Measurements from ENCODE around the gene U2AF1L4. TPM values are rescaled to one million over a fixed set of nuclear protein-coding genes. Genes with fewer than 3 reads are reported as not detected.
"Not testable (repeated sequence)": the region's sequence is repeated elsewhere in the genome, so short reads cannot be mapped to it uniquely, and the experiment has no call there.

The U2AF1L4 gene
- total RNA-seq, 1 donor from 2014 or later = 8.7 TPM

DNA sequence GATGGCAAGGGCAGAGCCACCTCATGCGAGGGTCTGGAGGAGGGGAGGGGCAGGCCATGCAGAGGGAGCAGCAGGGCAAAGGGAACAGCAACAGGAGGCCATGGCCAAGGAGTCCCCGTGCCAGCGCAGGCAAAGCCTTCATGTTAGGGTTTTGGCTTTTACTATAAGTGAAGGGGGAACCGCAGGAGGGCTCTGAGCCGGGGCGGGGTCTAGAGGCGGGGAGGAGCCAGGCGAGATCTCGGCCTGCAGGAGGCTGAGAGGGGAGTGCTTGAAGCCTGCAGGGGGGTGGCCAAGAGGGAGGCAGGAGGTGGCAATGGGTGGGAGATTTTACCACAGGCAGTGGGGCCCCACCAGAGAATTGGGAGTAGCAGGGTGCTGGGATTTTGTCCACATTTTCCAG is 36.4 kb upstream of the U2AF1L4 start:
- no peak for DNase-seq (ENCODE audit: extremely low read depth, low read depth, low spot score)

GRCh38 chr19:35780717-35781116 is 35.5 kb upstream of the U2AF1L4 start:
- no peak for DNase-seq (ENCODE audit: extremely low read depth, low read depth, low spot score)

- no peak for DNase-seq (ENCODE audit: extremely low read depth, low read depth, low spot score)
These were observed 34.8 kb upstream of the U2AF1L4 start for GRCh38 chr19:35780058-35780457.

DNA sequence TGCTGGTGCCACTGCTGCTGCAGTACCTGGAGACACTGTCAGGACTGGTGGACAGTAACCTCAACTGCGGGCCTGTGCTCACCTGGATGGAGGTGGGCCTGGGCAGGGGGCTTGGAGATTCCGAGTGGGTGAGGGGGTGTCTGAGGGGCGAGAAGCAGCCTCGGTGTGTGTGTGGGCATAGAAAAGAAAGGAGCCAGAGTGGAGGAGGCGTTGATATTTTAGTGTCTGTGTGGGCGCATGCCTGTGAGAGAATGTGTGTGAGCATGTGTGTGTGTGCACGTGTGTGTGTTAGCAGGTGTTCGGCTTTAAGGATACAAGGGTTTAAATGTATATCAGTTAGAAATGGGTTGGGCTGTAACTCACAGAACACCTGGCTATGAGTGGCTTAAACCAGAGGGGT is 33.8 kb upstream of the U2AF1L4 start:
- no peak for DNase-seq (ENCODE audit: extremely low read depth, low read depth, low spot score)

GRCh38 chr19:35777961-35778360 is 32.7 kb upstream of the U2AF1L4 start:
- no peak for DNase-seq (ENCODE audit: extremely low read depth, low read depth, low spot score)

DNA sequence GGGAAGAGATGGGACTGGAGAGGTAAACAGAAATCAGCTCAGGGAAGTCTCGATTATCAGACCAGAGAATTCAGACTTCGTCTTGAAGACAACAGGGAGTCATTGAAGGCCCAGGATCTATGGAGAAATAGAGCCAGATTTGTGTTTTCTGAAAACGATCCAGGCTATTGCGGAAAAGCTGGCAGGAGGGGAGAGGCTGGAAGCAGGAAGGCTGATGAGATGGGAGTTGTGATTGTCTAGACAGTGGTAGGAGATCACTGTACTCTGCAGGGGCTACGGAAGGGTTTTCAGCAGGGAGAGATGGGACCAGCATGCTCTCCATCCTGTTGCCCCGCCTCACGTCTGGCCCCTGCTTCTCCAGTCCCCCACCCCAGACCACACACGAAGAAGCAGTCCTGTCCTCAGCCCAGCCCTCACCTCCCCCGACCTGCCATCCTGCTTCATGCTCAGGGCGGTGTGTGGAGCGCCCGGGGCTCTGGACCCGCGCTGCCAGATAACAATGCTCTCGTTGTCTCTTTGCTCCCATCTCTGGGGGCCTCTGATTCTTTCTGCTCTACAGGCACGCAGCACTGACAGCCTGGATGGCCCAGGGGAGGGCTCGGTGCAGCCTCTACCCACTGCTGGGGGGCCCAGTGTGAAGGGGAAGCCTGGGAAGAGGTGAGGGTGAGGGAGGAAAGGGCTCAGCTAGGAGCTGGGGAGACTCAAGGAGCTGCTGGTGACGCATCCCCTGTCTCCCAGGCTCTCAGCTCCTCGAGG is 32.0 kb upstream of the U2AF1L4 start:
- DNase-seq (ENCODE audit: extremely low read depth, low read depth, low spot score) = no peak

DNA sequence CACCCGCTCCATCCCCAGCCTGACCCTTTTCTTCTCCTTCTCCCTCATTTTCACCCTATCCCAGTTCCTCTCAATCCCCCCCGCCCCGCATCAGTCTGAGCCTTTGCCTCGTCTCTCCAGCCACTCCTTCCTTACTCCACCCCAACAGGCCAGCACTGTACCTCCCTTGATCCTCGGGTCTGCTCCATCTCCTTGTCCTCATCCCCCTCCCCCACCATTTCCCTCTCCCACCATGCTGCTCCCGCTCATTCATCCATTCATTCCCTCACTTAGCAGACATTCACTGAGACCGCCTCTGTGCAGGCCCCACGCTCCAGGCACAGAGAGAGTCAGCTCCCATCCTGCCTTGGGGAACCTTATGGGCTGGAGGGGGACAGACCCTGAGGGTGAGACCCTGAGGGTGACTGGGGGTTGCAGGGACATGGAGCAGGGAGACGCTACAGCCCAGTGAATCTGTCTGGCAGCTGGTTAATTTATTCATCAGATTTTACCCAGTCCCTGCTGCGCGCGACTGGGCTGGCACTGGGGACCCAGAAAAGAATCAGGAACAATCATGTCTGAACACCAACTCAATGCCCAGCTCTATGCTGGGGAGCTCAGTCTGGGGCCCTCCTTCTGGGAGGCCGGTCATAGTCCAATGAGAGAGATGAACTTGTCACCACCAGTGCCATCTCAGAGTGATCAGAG is 31.0 kb upstream of the U2AF1L4 start:
- no peak for DNase-seq (ENCODE audit: extremely low read depth, low read depth, low spot score)

DNA sequence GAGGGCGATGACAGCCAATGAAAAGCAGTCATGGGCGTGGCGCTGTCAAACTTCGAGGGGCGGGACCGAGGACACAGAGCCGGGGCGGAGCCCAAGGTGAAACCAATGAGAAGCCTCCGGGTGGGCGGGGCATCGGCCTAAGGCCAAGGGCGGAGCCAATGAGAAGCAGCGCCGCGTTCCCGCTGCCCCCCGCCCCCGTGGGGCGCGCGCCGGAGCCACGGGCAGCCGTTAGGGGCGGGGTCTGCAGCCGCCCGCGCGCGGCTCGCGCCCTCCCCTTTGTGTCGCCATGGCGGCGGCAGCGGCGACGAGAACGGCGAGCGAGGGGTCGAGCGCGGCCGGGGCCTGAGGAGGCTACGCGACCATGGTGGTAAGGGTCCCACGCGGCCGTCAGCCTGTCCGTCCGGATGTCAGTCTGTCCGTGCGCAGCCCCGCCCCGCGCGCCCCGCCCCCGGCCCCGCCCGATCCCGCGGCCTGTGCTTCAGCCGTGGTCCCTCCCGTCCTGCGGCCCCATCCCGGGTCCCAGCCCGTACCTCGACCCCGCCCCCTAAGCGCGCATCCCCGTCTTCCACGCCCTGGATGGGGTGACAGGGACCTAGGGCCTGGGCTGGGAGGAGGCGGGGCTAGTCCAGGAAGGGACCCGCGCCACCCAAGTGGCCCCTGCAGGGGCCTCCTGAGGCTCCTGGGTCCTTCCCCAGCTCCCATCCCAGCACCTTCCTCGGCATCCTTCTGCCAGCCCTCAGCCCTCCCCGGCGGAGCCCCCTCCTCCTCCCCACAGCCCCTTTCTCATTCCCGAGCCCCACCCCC is 30.3 kb upstream of the U2AF1L4 start, which contains the start of gene ARHGAP33:
Gene ARHGAP33, plus strand, starts transcription at position 267 of the 804 bp plus-strand sequence. Its CDS starts 95 bp downstream, at position 362.
- DNase-seq (ENCODE audit: extremely low read depth, low read depth, low spot score) = peak; percentile 80

- DNase-seq (ENCODE audit: extremely low read depth, low read depth, low spot score) = no peak
These were observed 29.8 kb upstream of the U2AF1L4 start for GRCh38 chr19:35775046-35775297.

DNA sequence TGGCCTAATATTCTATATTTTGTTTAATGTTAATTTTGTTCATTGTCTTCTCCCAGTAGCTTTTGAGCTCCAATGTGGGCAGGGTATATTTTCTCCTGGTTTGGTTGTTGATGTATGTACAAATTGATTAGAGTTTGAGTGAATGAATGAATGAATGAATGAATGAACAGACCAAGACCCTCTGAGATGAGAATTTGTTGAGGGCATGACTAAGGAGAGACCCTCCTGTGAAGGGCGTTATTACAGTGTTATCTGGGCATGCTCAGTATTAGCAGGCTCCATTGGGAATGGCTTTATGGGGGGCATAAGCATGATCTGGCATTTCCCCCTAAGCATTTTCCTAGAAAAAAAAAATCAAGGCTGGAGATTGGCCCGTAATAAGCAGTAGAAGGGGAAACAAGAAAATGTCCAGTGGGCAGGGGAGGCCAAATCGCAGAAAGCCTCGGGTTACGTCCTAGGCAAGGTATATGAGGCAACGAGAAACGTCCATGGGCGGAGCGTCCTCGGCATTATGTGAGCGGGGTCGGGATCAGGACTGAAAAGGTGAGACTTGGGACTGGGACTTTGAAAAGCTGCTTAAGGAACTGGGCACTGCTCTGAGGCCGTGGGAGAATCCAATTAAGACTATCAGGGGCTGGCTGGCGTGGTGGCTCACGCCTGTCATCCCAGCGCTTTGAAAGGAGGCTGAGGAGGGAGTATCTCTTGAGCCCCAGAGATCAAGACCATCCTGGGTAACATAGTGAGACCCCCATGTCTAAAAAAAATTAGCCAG is 29.2 kb upstream of the U2AF1L4 start:
- DNase-seq (ENCODE audit: extremely low read depth, low read depth, low spot score) = no peak

DNA sequence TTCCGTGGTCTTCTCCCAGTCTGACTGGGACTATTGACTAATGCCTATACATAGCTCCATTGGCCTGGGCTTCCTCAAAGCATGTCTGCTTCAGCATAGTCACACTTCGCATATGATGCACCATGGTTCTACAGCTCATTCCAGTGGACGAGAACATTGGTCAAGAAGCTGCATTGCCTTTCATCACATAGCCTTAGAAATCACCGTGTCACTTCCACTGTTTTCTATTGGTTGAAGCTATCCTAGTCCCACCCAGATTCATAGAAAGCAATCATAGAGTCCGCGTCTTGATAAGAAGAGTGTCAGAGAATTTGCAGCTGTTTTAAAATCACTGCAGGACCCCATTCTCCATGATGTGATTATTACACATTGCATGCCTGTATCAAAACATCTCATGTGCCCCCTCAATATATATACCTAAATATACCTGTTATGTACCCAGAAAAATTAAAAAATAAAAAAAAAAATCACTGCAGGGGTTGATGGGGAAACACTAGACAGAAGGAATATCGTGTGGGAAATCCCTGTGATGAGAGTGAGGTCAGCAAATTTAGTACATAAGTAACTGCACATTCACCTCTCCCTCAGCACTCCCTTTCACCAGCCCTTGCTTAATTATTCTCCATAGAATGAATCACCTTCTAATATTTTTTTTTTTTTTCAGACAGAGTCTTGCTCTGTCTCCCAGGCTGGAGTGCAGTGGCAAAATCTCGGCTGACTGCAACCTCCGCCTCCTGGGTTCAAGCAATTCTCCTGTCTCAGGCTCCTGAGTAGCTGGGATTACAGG is 28.0 kb upstream of the U2AF1L4 start:
- no peak for DNase-seq (ENCODE audit: extremely low read depth, low read depth, low spot score)

GRCh38 chr19:35772362-35772761 is 27.1 kb upstream of the U2AF1L4 start:
- DNase-seq (ENCODE audit: extremely low read depth, low read depth, low spot score) = not testable (repeated sequence)

DNA sequence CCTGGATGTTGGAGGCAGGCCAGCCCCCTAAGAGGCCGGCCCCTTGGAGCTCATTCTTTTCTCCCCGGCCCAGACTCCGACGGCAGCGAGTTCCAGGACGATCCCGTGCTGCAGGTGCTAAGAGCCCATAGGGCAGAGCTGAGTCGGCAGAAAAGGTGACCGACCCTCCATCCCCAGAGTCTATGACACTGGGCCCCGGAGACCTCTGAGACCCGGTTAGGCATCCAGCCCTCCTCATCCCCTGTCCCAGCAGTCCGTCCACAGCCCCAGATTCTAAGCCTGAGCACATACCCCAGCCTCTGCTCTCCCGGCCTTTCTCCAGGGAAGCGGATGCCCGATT is 22.8 kb upstream of the U2AF1L4 start:
- DNase-seq (ENCODE audit: extremely low read depth, low read depth, low spot score) = no peak

GRCh38 chr19:35767288-35768081 is 22.3 kb upstream of the U2AF1L4 start:
- DNase-seq (ENCODE audit: extremely low read depth, low read depth, low spot score) = no peak

DNA sequence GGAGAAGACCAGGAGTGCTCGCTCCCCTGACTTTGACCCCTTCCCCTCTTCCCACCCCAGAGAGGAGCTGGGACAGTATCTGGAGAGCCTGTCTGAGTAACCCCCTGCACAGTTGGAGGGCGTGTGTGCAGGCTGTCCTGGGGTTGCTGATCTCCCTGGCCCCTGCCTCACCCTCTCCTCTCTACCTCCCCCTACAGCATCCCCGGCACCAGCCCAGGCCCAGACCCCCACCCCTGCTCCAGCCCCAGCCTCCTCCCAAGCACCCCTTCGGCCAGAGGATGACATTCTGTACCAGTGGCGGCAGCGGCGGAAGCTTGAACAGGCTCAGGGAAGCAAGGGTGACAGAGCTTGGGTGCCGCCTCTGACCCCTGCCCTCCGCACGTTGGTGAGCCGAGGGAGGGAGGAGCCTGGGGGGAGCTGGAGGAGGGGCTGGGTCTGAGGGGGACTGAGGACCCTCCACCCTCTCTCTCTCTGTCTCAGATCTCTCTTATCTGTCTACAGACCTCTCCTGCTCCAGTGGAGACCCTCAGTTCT is 21.4 kb upstream of the U2AF1L4 start:
- no peak for DNase-seq (ENCODE audit: extremely low read depth, low read depth, low spot score)

DNA sequence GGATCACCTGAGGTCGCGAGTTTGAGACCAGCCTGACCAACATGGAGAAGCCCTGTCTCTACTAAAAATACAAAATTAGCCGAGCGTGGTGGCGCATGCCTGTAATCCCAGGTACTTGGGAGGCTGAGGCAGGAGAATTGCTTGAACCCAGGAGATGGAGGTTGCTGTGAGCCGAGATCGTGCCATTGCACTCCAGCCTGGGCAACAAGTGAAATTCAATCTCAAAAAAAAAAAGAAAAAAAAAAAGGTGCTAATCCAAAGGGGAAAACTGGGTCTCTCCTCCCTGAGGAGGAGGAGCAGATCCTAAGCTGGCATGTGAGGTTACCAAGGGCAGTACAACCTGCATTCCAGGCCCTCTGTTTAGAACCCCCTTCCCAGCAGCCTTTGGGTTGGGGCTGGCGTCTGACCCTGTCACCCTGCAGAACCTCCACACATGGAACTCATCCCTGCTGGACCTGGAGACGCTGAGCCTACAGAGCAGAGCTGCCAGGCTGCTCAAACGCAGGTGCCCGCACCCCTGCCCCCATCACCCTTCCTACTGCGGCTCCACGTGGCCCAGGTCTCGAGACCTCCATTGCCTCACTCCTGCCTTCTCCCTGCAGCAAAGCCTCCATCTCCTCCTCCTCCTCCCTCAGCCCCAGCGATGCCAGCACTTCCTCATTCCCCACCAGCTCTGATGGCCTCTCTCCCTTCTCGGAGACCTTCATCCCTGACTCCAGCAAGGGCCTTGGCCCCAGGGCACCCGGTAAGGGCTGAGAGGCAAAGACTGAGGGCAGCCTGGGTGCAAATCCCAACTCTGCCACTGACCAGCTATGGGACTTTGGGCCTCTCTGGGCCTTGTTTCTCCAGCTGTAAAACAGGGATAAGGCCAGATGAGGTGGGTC is 19.5 kb upstream of the U2AF1L4 start:
- DNase-seq (ENCODE audit: extremely low read depth, low read depth, low spot score) = no peak

- DNase-seq (ENCODE audit: extremely low read depth, low read depth, low spot score) = no peak
These were observed 15.6 kb upstream of the U2AF1L4 start for GRCh38 chr19:35760711-35761349.

DNA sequence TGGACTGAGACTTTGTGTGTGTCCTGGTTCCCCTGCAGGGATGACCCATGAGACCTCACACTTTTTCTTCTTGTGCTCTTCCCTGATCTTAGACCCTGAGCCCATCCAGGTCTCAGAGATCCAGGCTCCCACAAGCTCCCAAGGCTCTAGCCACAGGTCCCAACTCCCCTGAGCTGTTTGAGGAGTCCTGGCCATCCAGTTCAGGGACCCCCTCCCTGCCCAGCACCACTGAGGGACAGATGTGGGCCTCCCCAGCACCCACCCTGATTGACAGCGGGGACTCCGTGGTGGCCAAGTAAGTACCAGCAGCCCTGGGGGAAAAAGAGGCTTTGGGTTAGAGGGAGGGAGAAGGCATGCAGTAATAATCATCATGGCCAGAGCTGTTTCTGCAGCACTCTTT is 14.5 kb upstream of the U2AF1L4 start:
- no peak for DNase-seq (ENCODE audit: extremely low read depth, low read depth, low spot score)

Data from glomerular endothelial cell (primary cell).